SH-SY5Y (cell line): ENCODE results near the gene FXYD3.

Experiments
- GATA2 ChIP-seq: IDR thresholded peaks from 2 replicates; pipeline ENCODE4 v1.6.1; 2011; ENCODE audit warnings: mild to moderate bottlenecking, low read depth, low read length
- GATA3 ChIP-seq: IDR thresholded peaks from 2 replicates; pipeline ENCODE4 v1.6.1; 2011; ENCODE audit warnings: low read depth, mild to moderate bottlenecking, low read length, moderate library complexity

GRCh38 chr19:35123573-35123972, 8.0 kb downstream of the FXYD3 start:
- TF ChIP-seq GATA2, result no peak
- no peak for TF ChIP-seq GATA3
